ENCODE data around the gene PPP2R2B.

PPP2R2B gene

DNA sequence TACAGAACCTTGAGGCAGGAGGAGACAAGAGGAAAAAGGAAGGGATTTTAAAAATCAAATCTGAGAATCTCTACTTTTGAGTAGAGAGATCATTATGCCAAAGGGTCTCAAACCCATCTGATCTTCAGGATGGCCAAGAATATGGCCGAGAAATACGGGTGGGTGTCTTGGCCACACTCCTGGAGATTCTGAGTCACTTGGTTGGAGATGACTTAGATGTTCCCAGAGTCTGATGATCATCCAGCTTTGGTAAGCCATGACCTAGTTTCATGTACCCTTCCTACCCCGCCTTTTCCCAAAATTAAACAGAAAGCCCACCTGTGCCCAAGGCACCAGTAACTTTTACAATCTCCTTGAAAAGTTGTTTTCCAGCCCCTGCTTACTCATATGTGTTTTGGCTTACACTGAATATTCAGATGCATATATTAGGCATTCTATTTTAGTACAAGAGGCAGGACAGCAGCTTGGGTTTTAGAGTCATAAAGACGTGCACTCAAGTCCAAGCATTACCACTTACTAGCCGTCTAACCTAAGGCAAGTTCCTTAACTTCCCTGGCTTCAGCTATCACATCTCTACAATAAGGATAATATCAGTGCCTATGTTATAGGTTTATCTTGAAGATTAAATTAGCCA is 195.5 kb downstream of the PPP2R2B start:
- no peak for ATAC-seq
- TF ChIP-seq ZFP3 (CRISPR knock-in tag; IDR thresholded peaks at IDR 0.05): no peak
- TF ChIP-seq ESRRG (CRISPR knock-in tag; IDR thresholded peaks at IDR 0.05): no peak
- no peak for TF ChIP-seq OSR1 (CRISPR knock-in tag; IDR thresholded peaks at IDR 0.05)
- no peak for TF ChIP-seq ARNTL (CRISPR knock-in tag; IDR thresholded peaks at IDR 0.05; ENCODE audit: borderline replicate concordance, low read depth)
- TF ChIP-seq ZC3H10 (CRISPR knock-in tag; IDR thresholded peaks at IDR 0.05): no peak
- no peak for TF ChIP-seq GLIS3 (CRISPR knock-in tag; IDR thresholded peaks at IDR 0.05)
- no peak for TF ChIP-seq BACH2 (CRISPR knock-in tag; IDR thresholded peaks at IDR 0.05; ENCODE audit: borderline replicate concordance)
- TF ChIP-seq SNAI2 (CRISPR knock-in tag; IDR thresholded peaks at IDR 0.05): no peak
- TF ChIP-seq TSHZ2 (CRISPR knock-in tag; IDR thresholded peaks at IDR 0.05): no peak
- no peak for TF ChIP-seq TCF4 (CRISPR knock-in tag; IDR thresholded peaks at IDR 0.05; ENCODE audit: borderline replicate concordance)
- no peak for TF ChIP-seq CSRNP3 (CRISPR knock-in tag; IDR thresholded peaks at IDR 0.05)

- no peak for ATAC-seq
- TF ChIP-seq ZNF70 (CRISPR knock-in tag; IDR thresholded peaks at IDR 0.05) (no peak), RARB (CRISPR knock-in tag; IDR thresholded peaks at IDR 0.05) (no peak), CSDC2 (CRISPR knock-in tag; IDR thresholded peaks at IDR 0.05) (no peak), BACH2 (CRISPR knock-in tag; IDR thresholded peaks at IDR 0.05; ENCODE audit: borderline replicate concordance) (no peak), TCF4 (CRISPR knock-in tag; IDR thresholded peaks at IDR 0.05; ENCODE audit: borderline replicate concordance) (no peak), ZNF8 (CRISPR knock-in tag; IDR thresholded peaks at IDR 0.05) (no peak), ZFP30 (CRISPR knock-in tag; IDR thresholded peaks at IDR 0.05) (no peak), OSR1 (CRISPR knock-in tag; IDR thresholded peaks at IDR 0.05) (no peak), TSHZ2 (CRISPR knock-in tag; IDR thresholded peaks at IDR 0.05) (no peak)
- TF ChIP-seq, protein P1, sequence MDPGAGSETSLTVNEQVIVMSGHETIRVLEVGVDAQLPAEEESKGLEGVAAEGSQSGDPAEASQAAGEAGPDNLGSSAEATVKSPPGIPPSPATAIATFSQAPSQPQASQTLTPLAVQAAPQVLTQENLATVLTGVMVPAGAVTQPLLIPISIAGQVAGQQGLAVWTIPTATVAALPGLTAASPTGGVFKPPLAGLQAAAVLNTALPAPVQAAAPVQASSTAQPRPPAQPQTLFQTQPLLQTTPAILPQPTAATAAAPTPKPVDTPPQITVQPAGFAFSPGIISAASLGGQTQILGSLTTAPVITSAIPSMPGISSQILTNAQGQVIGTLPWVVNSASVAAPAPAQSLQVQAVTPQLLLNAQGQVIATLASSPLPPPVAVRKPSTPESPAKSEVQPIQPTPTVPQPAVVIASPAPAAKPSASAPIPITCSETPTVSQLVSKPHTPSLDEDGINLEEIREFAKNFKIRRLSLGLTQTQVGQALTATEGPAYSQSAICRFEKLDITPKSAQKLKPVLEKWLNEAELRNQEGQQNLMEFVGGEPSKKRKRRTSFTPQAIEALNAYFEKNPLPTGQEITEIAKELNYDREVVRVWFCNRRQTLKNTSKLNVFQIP (CRISPR knock-in tag; IDR thresholded peaks at IDR 0.05; ENCODE audit: borderline replicate concordance, low read depth): no peak
These were observed 196.9 kb downstream of the PPP2R2B start for GRCh38 chr5:146681585-146682105.

DNA sequence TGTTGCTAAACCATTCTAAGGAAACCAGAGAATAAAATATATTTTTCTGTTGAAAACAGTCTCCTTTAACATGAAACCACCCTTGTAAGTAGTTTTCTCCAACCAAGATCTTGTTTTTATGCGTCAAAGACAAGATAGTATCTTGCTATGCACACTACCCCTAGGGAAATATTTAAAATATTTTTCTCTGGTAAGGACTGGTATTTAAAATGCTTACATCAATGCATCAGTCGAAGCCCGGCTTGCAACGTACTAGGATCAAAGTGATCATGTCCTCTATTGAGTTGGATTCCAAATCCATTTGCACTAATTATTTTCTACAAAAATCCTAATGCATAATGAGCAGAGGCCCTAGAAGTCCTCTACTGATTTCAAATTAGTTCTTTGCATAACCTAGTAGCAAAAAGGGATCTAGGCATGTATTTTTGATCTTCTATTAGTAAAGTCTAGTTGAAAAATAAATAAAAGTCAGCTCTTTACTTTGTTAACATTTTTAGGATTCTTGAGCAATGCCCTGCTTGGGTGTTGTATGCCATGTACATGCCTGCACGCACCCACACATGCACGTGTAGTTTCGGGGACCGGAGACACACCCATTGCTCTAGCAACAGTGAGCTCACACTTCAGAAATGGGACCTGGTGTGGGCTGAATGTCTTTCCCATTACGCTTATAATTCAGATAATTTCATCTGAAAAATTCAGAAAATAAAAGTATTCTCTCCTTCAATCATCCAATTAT is 197.5 kb downstream of the PPP2R2B start:
- peak; percentile 44 for ATAC-seq
- TF ChIP-seq ZFP30 (CRISPR knock-in tag; IDR thresholded peaks at IDR 0.05) (no peak), ESRRG (CRISPR knock-in tag; IDR thresholded peaks at IDR 0.05) (no peak), ZNF70 (CRISPR knock-in tag; IDR thresholded peaks at IDR 0.05) (no peak), RARB (CRISPR knock-in tag; IDR thresholded peaks at IDR 0.05) (no peak), SNAI2 (CRISPR knock-in tag; IDR thresholded peaks at IDR 0.05) (no peak), TOX (CRISPR knock-in tag; IDR thresholded peaks at IDR 0.05; ENCODE audit: borderline replicate concordance) (no peak), PATZ1 (CRISPR knock-in tag; IDR thresholded peaks at IDR 0.05; ENCODE audit: borderline replicate concordance) (no peak), GLIS3 (CRISPR knock-in tag; IDR thresholded peaks at IDR 0.05) (no peak), CSDC2 (CRISPR knock-in tag; IDR thresholded peaks at IDR 0.05) (no peak), ZC3H10 (CRISPR knock-in tag; IDR thresholded peaks at IDR 0.05) (no peak), ARNTL (CRISPR knock-in tag; IDR thresholded peaks at IDR 0.05; ENCODE audit: borderline replicate concordance, low read depth) (no peak), PPARA (CRISPR knock-in tag; IDR thresholded peaks at IDR 0.05; ENCODE audit: borderline replicate concordance) (no peak), ISL1 (CRISPR knock-in tag; IDR thresholded peaks at IDR 0.05) (no peak), OSR1 (CRISPR knock-in tag; IDR thresholded peaks at IDR 0.05) (no peak), ZFP3 (CRISPR knock-in tag; IDR thresholded peaks at IDR 0.05) (no peak), TCF4 (CRISPR knock-in tag; IDR thresholded peaks at IDR 0.05; ENCODE audit: borderline replicate concordance) (no peak), TSHZ2 (CRISPR knock-in tag; IDR thresholded peaks at IDR 0.05) (no peak)

All from SK-N-SH treated with all-trans-retinoic acid at 6 μM for 48 hours (cell line).